GM18907 (cell line): Measurements from ENCODE around the gene TUFM.
A peak's percentile ranks its signal among the peaks of the same experiment; 100 is the strongest.
"Not testable (repeated sequence)": the region's sequence is repeated elsewhere in the genome, so short reads cannot be mapped to it uniquely, and the experiment has no call there.

Experiments
- ATAC-seq: cut with Tn5 transposase; IDR thresholded peaks from one replicate; pipeline ENCODE4 v1.9.1; 2021; ENCODE audit warnings: mild to moderate bottlenecking, moderate library complexity; ENCODE audit not compliant: unreplicated experiment

TUFM gene

DNA sequence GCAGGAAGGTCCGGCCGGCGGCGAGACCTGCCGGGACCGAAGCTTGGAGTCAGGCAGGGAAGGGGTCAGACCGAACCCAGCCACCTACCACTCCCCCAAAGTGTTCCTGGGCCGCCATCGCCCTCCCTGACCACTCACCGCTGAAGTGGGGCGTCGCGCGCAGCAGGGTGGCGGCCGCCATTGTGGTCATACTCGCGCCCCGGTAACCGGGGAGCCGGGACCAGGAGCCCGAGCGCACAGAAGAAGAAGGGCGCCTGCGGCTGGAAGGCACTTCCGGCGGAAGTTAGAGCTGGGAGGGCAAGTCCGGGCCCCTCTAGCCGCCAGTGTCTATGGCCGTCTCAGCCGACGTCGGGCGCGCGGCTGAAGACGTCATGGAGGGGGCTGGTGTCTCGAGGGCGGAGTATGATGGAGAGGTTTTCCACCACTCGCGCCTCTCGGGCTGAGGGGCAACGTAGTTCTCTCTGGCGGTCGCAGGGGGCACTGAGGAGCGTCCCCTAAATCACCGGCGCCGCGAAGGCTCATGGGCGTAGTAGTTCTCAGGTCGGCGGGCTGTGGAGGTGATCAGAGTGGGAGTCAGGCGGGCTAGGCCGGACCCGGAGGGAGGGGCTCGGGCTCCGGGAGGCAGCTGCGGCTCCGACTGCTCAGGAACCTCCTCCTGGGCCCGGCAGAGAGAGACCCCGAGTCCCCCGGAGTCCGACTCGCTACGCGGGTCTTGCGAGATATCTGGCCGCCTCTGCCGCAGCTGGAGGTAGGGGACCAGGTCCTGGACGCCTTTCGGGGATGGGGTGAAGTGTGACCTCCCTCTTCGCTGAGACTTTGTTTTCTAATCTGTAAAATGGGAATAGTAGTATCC, at the start of gene TUFM:
TUFM (minus strand) TSS at position 269 of the 853 bp plus-strand sequence; CDS start at position 190, 79 bp downstream.
- ATAC-seq, result peak; percentile 87

DNA sequence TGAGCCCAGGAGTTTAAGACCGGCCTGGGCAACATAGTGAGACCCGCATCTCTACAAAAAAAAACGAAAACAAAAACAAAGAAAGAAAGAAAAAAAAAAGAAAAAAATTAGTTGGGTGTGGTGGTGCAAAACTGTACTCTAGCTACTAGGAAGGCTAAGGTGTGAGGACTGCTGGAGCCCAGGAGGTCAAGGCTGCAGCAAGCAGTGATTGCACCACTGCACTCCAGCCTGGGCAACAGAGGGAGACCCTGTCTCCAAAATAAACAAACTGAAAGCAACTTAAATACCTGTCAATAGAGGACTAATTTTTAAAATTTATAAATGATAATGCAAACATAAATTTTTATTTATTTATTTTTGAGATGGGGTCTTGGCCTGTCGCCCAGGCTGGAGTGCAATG, 49.5 kb upstream of the TUFM start:
- ATAC-seq, result no peak

DNA sequence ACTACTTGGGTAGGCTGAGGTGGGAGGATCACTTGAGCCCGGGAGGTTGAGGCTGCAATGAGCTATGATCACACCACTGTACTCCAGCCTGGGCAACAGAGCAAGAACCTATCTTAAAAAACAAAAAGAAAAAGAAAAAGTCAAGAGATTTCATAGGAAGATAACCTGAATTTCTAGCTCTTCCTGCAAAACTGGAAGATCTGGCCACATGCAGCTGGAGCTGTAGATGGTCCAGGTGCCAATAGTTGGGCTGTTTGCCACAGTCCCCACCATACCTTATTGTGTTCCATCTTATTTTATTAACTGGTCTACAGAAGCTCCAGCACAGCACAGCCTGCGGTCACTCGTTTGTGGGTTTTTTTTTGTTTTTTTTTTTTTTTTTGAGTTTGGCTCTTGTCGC, 47.1 kb upstream of the TUFM start:
- no peak for ATAC-seq

DNA sequence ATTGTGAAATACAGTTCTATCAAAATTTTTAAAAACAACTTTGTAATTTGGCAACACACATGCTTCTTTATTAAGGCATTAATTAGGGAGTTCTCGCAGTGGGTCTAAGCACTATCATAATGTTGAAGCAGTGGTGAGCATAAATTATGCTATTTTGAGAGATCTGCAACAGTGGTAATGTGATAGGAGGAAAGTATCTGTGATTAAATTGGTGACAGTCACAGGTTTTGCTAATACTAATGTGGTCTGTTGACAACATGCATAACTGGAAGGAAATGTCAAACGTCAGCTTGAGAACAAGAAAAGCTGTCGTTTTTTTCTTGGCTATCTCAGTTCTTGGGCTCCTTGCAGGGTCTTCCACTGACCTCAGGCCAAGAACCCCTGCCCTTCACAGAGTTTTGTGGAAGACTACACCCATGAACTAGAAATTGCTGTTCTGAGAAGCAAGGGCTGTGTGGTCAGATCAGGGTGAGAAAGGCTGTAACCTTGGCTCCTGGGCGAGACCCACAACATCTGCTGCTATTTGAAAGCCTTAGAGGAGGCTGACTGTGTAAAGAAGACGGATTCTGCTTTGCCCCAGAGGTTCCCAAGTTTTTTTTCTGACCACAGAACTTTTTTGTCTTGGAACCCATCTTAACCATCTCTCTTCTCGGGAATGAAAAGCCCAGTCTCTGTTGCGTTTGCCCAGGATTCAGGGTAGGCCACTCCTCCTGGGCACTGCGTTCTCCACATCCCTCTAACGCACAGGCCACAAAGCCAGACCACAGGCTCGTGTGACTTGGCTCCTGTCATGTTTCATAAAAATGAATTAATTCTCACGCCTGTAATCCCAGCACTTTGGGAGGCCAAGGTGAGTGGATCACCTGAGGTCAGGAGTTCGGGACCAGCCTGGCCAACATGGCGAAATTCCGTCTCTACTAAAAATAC, 46.1 kb upstream of the TUFM start:
- ATAC-seq, result no peak

DNA sequence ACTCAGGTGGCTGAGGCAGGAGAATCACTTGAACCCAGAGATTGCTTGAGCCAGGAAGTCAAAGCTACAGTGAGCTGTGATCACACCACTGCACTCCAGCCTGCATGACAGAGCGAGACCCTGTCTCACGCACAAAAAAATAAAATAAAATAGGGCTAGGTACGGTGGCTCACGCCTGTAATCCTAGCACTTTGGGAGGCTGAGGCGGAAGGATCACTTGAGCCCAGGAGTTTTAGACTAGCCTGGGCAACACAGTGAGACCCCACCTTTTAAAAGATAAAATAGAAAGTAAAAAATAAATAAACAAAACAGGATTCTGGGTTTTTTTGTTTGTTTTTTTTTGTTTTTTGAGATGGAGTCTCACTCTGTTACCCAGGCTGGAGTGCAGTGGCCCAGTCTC, 44.2 kb upstream of the TUFM start:
- not testable (repeated sequence) for ATAC-seq

DNA sequence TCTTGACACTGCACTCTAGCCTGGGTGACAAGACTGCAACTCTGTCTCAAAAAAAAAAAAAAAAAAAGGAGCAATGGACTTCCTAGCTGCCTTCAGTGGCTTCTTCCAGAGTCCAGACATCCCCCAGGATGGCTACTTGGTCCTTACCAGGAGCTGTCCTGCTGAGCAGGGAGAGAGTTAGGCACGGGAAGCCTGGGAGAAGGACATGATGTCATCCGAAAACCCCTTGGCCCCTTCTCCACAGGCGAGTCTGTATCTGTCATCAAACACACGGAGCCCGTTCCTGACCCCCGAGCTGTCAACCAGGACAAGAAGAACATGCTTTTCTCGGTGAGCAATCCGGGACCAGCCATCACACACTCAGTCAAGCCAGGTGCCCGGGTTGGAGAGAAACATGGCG, 40.8 kb upstream of the TUFM start:
- ATAC-seq, result no peak

DNA sequence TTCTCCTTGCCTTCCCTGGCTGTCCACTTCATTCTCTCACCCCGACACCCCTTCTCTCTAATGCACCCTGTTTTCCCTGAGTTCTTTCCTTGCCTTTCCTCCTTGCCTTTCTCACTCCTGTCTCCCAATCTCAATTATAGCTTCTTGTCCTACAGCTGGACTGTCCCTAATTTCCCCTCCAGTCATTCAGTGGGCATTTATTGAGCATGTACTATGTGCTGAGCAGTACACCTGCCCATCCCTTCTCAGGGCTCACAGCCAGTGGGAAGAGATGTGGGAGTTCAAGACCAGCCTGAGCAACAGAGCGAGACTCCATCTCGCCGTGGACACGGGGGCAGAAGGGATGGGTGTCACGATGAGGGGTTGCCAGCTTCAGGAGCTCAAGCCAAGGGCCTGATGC, 37.9 kb upstream of the TUFM start:
- ATAC-seq, result no peak

DNA sequence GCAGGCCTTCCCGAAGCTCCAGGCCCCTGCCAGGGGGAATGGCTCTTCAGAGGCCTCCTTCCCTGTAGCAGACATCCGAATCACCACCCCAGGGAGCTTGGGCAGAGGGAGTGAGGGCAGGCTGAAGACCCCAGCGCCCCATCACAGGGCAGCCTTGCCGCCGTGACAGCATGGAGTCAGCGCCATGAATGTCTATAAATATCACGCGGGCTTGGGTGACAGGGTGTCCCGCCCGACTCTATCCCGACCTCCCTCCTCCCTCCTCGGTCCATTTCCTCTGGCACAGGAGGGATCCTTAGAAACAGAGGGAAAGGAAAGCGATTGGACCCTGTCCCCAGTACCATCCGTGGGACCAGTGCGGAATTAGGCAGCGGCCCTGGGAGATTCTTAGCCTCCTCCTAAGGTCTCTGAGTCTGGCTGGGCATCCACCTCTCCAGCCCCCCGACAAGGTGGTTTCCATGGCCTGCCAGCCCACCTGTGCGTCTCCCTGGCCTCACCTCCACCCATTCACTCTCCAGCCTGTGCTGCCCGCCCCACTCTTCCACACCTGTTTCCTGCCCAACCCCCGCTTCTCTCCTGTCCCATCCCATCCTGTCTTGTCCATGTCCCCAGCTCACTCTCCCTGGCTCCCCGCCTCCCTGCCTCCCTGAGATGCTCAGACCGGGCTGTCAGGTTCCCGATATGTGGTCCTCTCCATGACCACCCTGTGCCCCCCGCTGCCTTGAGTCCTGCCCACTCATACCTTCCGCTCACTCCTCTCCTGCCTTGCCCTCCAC, 37.3 kb upstream of the TUFM start:
- no peak for ATAC-seq

DNA sequence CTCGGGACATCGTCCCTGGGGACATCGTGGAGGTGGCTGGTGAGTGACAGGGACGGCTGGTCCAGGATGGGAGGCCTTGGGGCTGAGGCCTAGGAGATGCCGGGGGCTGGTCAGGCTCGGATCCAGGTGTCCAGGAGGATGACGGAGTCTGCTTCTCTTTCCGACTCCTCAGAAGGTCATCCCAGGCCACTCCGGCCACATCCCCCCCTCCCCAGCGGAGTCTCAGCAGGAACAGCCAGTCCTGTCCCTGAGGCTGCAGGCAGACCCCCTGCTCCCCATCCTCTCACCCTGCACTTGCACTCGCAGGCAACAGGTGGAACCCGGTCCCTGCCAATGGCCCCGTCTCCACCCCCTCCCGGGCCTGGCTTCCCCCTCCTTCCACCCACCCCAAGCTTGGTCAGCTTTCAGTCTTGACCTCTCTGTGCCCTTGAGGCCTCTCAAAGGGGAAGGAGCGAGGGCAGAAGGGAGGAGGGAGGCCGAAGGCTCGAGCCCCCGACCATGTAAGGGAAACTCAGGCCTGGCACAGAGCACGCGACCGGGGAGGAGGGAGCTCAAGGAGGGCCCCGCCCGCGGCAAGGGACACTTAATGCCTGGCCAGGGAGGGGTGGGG, 36.5 kb upstream of the TUFM start:
- no peak for ATAC-seq

DNA sequence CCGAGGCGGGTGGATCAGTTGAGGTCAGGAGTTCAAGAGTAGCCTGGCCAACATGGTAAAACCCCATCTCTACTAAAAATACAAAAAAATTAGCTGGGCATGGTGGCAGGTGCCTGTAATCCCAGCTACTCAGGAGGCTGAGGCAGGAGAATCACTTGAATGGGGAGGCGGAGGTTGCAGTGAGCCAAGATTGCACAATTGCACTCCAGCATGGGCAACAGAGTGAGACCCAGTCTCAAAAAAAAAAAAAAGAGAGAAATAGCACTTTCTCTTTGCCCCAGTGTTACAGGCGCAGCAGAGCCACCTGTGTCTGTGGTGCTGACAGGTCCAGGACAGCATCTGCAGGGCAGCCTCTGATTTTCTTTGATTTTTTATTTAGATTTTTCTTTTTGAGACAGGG, 35.4 kb upstream of the TUFM start:
- ATAC-seq, result not testable (repeated sequence)

DNA sequence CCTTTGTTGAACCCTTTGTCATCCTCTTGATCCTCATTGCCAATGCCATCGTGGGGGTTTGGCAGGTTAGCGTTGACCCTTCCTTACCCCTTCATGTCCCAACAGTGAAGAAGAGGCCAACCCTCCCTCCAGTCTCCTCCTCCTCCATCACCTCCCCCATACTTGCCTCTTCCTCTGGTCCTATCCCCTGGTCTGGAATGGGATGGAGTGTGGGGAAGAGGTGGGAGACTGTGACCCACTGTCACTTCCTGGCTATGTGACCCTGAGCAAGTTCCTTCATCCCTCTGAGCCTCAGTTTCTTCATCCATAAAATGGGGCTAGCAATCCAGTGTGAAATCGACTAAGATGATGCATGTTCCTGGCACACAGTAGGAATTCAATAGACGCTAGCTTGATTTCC, 34.8 kb upstream of the TUFM start:
- ATAC-seq, result no peak

DNA sequence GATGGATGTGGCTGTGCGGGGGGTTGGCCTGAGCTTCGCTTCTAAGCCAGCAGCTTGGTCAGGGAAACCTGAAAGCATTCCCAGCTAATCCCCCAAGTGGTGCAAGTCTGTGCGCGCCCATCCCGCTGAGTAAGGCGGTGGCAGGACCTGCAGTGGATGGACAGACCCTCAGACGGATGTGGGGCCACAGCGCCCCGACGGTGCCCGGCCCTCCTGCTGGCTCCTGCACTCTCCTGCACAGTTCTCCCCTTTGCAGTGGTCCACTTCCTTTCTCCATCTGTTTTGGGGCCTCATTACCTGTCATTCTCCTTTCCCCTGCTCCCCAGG, 34.4 kb upstream of the TUFM start:
- no peak for ATAC-seq

DNA sequence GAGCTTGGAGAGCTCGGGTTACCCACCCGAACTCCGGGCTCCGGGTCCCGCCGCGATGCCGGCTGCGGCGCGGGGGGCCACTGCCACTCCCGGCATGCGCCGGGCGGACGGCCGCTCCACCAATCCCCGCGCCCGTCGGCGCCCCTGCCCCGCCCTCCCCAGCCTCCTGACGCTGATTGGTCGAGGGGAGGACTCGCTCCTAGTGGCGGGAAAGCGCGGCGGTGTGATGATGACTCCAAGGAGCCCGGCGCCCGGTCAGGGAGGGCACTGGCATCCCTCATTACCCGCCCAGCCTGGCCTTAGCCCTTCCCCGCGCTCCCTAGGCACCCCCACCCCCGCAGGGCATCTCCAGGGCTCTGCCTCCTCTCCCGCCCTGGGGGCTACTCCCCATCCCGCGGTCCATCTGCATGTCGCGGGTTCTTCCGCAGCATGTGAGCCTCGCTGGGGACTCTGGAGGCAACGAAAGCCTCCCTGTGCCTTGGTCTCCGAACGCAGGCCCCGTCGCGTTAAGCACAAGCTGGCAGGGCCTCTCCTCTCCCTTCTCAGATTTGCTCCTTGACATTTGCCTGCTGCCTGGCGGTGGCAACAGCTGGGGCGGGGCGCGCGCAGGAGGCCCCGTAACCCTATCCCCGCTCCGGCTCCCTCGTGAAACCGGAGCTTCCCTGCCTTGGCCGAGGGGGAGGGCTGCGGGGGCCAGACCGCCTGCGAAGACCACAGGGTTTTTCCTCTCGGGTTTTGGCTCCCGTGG, 33.9 kb upstream of the TUFM start:
- peak; percentile 72 for ATAC-seq

DNA sequence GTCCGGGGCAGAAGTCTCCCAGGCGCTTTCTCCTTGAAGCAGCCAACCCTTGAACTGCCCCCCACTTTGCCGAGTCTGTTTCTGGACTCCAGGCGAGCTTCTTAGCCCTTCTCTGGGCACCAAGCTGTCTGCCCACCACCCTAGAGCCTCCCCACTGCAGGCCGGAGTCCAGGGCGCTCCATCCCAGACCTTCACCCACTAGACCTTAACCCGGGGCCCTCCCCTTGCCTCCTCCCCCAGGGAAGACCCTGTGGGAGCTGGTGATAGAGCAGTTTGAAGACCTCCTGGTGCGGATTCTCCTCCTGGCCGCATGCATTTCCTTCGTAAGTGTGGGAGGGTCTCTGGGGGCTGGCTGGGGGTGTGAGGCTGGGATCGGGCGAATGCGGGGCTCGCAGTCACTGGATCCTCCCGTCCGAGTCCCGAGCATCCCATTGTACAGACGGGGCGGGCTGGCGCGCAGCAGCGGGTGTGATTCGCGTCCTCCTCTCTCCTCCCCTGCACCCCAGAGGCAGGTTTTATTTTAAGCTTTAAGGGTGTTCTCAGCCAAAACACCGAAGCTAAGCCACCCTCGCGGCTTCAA, 33.2 kb upstream of the TUFM start:
- ATAC-seq, result peak; percentile 35

DNA sequence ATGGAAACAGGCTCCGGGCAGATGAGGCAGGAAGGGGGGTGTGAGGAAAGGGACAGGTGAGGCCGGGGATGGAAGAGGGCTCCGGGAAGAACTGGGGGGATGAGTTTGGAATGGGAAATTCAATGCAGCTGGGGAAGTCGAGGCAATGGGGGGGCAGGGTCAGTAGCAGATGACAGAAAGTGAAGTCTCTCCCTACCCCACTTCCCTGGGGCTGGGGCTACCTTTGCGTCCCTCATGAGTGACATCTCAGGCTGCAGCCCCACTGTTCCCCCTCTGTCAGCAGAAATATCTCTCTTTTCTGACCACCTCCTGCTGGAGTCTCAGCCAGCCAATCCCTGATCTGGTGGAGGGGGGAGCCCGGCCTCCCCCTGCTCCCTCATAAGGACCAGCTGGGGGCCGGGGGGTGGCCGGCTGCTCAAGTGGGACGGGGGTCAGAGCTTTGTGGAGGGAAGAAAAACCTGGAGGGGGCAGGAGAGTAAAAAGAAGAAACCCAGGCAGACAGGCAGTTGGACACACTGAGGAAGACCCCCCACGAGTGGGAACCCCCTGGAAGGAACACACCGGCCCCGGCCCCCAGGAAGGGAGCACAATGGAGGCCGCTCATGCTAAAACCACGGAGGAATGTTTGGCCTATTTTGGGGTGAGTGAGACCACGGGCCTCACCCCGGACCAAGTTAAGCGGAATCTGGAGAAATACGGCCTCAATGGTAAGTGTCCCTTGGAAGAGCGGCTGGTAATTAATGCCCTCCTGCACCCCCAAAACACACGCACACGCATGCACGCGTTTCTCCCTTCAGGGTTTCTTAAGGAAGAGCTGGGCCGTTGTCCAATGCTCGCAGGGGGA, 32.2 kb upstream of the TUFM start, which contains the start of gene ATP2A1:
ATP2A1 (plus strand) TSS at position 406 of the 844 bp plus-strand sequence; CDS start at position 590, 184 bp downstream.
- no peak for ATAC-seq

DNA sequence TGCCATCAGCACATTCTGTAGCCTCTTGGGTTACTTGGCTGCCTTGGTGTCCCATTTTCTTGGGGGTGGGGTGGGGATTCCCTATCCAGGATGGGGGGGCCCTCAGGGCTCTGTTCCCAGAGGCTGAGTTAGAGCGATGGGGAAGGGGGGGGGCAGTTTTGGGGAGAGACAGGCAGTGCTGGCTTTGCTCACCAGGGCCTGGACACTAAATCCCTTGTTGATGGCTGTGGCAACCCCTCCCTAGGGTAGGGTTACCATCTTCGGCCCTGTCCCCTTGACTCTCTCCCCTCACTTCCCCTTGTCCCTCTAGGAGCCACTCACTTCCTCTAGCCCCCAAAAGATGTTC, 31.5 kb upstream of the TUFM start:
- no peak for ATAC-seq

DNA sequence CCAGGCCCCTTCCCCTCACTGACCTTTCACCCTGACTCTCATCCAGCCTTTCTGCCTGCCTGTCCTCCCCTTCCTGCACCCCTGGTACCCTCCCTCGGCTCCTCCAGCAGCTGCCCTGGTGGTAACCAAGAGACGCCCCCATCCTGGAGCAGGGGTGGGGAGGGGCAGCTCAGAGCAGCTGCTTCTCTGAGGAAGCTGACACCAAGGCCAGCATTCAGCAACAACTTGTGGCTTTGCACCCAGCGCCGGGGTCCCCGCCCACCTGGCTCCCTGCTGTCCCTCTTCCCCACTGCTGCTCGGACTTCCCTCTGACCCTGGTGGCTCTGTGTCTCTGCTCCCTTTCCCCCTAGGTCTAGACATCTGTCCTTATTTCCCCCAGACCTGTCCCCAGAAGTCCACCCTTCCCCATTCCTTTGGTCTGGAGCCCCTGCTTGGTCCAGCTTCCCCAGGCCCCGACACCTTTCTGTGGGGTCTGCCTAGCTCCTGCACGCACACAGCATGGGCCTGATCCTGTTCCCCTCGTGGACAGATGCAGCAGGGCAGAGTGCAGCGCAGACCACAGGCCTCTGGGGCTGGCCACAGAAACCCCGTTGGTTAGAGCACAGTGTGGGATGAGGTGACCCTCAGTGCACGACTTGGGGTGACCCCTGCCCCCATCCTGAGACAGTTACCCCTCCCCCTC, 31.0 kb upstream of the TUFM start:
- ATAC-seq, result no peak

DNA sequence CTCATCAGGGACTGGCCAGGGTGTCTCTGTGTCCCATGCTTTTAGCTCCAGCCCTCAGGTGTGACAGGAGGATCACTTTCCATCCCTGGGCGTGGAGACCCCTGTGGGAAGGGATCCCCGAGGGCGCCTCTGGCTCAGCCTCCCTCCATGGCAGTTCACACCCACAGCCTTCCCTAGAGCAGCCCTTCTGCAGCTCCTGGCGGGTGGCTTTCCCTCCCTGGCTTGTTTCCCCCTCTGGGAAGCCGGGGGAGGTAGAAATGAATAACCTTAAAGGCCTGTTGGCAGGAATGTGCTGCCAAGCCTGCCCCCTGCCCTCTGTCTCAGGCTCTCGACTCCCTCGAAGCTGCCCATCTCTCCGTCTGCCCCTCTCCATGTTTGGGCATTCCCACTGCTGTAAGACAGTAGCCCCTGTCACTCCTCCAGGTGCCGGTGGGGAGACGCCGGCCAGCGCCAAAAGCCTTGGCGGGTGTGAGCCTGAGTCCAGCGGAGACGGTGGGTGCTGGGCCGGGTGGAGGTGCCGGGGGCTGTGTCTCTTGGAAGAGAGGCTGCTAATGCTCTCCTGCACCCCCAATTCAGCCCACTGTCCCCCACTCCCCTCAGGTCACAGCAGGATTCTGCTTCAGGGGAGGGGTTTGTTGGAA, 30.0 kb upstream of the TUFM start:
- ATAC-seq, result no peak
